K562 treated with DMSO at 1 percent for 12 hours (cell line): Measurements from ENCODE around the gene CKAP4. TPM values are rescaled to one million over a fixed set of nuclear protein-coding genes. Genes with fewer than 3 reads are reported as not detected.

Experiments used
- total RNA-seq: library from RNA; unstranded; fragments of 300-600 nt; gene quantifications from 2 replicates; pipeline ENCODE4 v1.2.3, GENCODE V29; 2022; ENCODE audit not compliant: insufficient read depth

Gene CKAP4
- total RNA-seq, result not detected in 2 replicates

GRCh38 chr12:106247674-106248311, at the start of gene CKAP4:
TSS of gene CKAP4 (minus strand) at chr12:106248020. CDS start at chr12:106247851, 169 bp downstream.

Other genes starting within 250 kb of the CKAP4 start
- not detected in 2 replicates for gene NUAK1, start 109.1 kb downstream of the CKAP4 start, total RNA-seq
- gene TCP11L2, start 54.7 kb upstream of the CKAP4 start, total RNA-seq, result 4.2 and 14.0 TPM in 2 replicates
- gene POLR3B, start 109.7 kb upstream of the CKAP4 start, total RNA-seq, result 6.0 and 14.8 TPM in 2 replicates